ENCODE data around the gene KIF23.

GRCh38 chr15:69391046-69391757, 22.9 kb upstream of the KIF23 start:
- TF ChIP-seq CTCF (optimal IDR thresholded peaks at IDR 0.05 in 1 of 3, IDR thresholded peaks at IDR 0.05 in 1 of 3, conservative IDR thresholded peaks at IDR 0.05 in 1 of 3; ENCODE audit: extremely low read depth in 1 of 3, insufficient read depth in 2 of 3, low read length in 3 of 3) = no peak
- no peak for TF ChIP-seq EZH2 (IDR thresholded peaks at IDR 0.05; ENCODE audit: low read length)
